Trophoblast cell (in vitro differentiated cells and primary cell): Measurements from ENCODE around the gene COL4A2.
A peak's percentile ranks its signal among the peaks of the same experiment; 100 is the strongest.

ENCODE experiments used
- DNase-seq, 2 donors: peaks; one replicate each; pipeline ENCODE4 v3.0.0-alpha.2; 2016
- H2AFZ ChIP-seq: 2 replicates; pipeline ENCODE4 v1.6.1; 2013; ENCODE audit warnings: low read length, moderate library complexity, mild to moderate bottlenecking; ENCODE audit not compliant: insufficient read depth, poor library complexity
- H2AK5ac ChIP-seq: 2 replicates; pipeline ENCODE4 v1.6.1; 2013; ENCODE audit warnings: mild to moderate bottlenecking, low read length
- H2BK120ac ChIP-seq: 2 replicates; pipeline ENCODE4 v1.6.1; 2013; ENCODE audit warnings: low read length, mild to moderate bottlenecking, moderate library complexity; ENCODE audit not compliant: insufficient read depth, poor library complexity
- H2BK12ac ChIP-seq: 2 replicates; pipeline ENCODE4 v1.6.1; 2013; ENCODE audit warnings: mild to moderate bottlenecking, low read length, moderate library complexity
- H2BK5ac ChIP-seq: 2 replicates; pipeline ENCODE4 v1.6.1; 2013; ENCODE audit warnings: low read length, low read depth, moderate library complexity, mild to moderate bottlenecking; ENCODE audit not compliant: poor library complexity
- H3K14ac ChIP-seq: 2 replicates; pipeline ENCODE4 v1.6.1; 2013; ENCODE audit warnings: mild to moderate bottlenecking, low read length
- H3K18ac ChIP-seq: 2 replicates; pipeline ENCODE4 v1.6.1; 2013; ENCODE audit warnings: mild to moderate bottlenecking, low read length
- H3K23ac ChIP-seq: 2 replicates; pipeline ENCODE4 v1.6.1; 2013; ENCODE audit warnings: low read length
- H3K27ac ChIP-seq: 2 replicates; pipeline ENCODE4 v1.5.1; 2013; ENCODE audit warnings: low read depth, mild to moderate bottlenecking, inconsistent platforms, low read length, moderate library complexity
- H3K27me3 ChIP-seq: 2 replicates; pipeline ENCODE4 v1.6.1; 2013; ENCODE audit warnings: inconsistent platforms, mild to moderate bottlenecking, low read length, moderate library complexity; ENCODE audit not compliant: insufficient read depth
- H3K36me3 ChIP-seq, 2 experiments: 1 replicate in 1 of 2; 2 replicates in 1 of 2; pipeline ENCODE4 v1.6.1; 2013; ENCODE audit warnings: low read length in 2 of 2, mild to moderate bottlenecking in 2 of 2, moderate library complexity in 1 of 2; ENCODE audit not compliant: insufficient read depth in 2 of 2, control insufficient read depth in 1 of 2
- H3K4ac ChIP-seq: 2 replicates; pipeline ENCODE4 v1.6.1; 2013; ENCODE audit warnings: low read depth, mild to moderate bottlenecking, low read length, moderate library complexity
- H3K4me1 ChIP-seq, 2 experiments: 1 replicate in 1 of 2; 2 replicates in 1 of 2; pipeline ENCODE4 v1.6.1; 2013; ENCODE audit warnings: low read length in 2 of 2, mild to moderate bottlenecking in 2 of 2, moderate library complexity in 1 of 2; ENCODE audit not compliant: insufficient read depth in 2 of 2, control insufficient read depth in 1 of 2
- H3K4me2 ChIP-seq: 2 replicates; pipeline ENCODE4 v1.6.1; 2013; ENCODE audit warnings: inconsistent platforms, mild to moderate bottlenecking, low read length, moderate library complexity
- H3K4me3 ChIP-seq: 2 replicates; pipeline ENCODE4 v1.5.1; 2013; ENCODE audit warnings: mild to moderate bottlenecking, low read depth, low read length, inconsistent platforms
- H3K79me1 ChIP-seq: one replicate; pipeline ENCODE4 v1.6.1; 2013; ENCODE audit warnings: low read length
- H3K79me2 ChIP-seq: 2 replicates; pipeline ENCODE4 v1.6.1; 2013; ENCODE audit warnings: low read length, mild to moderate bottlenecking; ENCODE audit not compliant: control insufficient read depth, insufficient read depth, poor library complexity
- H3K9ac ChIP-seq: 2 replicates; pipeline ENCODE4 v1.6.1; 2013; ENCODE audit warnings: mild to moderate bottlenecking, low read length
- H3K9me3 ChIP-seq: 2 replicates; pipeline ENCODE4 v1.6.1; 2013; ENCODE audit warnings: low read depth, mild to moderate bottlenecking, control low read depth, inconsistent platforms, low read length; ENCODE audit not compliant: insufficient read depth
- H4K12ac ChIP-seq: 2 replicates; pipeline ENCODE4 v1.6.1; 2013; ENCODE audit warnings: low read depth, mild to moderate bottlenecking, low read length, moderate library complexity
- H4K8ac ChIP-seq: 2 replicates; pipeline ENCODE4 v1.6.1; 2013; ENCODE audit warnings: low read depth, mild to moderate bottlenecking, low read length, moderate library complexity
- H4K91ac ChIP-seq: one replicate; pipeline ENCODE4 v1.6.1; 2013; ENCODE audit warnings: low read depth, mild to moderate bottlenecking, low read length, moderate library complexity
- WGBS: extraction: QIAGEN DNeasy Blood & Tissue Kit; methylation state at CpG from one replicate; pipeline ENCODE4 v1.1.7; 2013; ENCODE audit warnings: missing lambda C conversion rate; ENCODE audit not compliant: insufficient read length, insufficient coverage; ENCODE audit errors: extremely low coverage; 5-methylcytosine and 5-hydroxymethylcytosine counted together

The COL4A2 gene

GRCh38 chr13:110414283-110414682 is 107.2 kb downstream of the COL4A2 start:
- Histone ChIP-seq H3K14ac (no peak overlapping the region), H2AK5ac (no peak overlapping the region), H3K27ac (no peak overlapping the region), H3K18ac (peak overlapping the region; percentile 67), H3K23ac (no peak overlapping the region), H3K4ac (peak overlapping the region; percentile 32), H2BK12ac (peak overlapping the region; percentile 42), H3K36me3 (peaks cover 5 to 7% of the 10 kb centered on the region in 2 experiments), H3K4me3 (no peak overlapping the region), H4K12ac (no peak overlapping the region), H3K9ac (no peak overlapping the region), H3K79me2 (peaks cover 16% of the 10 kb centered on the region), H4K91ac (peak overlapping the region; percentile 65), H4K8ac (peak overlapping the region; percentile 47), H2BK120ac (peak overlapping the region; percentile 31), H3K79me1 (peaks cover 54% of the 10 kb centered on the region), H3K27me3 (no peaks in the 10 kb centered on the region), H3K4me1 (peaks cover 44 to 52% of the 10 kb centered on the region in 2 experiments), H3K9me3 (no peaks in the 10 kb centered on the region), H2BK5ac (no peak overlapping the region), H3K4me2 (no peak overlapping the region), H2AFZ (no peak overlapping the region)
- no CpG with 5 or more reads among the region's 7 CpGs for WGBS
- DNase-seq, result no peak

- Histone ChIP-seq H2AK5ac (peak overlapping the region; percentile 56), H3K4ac (no peak overlapping the region), H2BK120ac (no peak overlapping the region), H3K4me1 (peaks cover 41 to 54% of the 10 kb centered on the region in 2 experiments), H3K79me2 (peaks cover 18% of the 10 kb centered on the region), H4K12ac (no peak overlapping the region), H3K4me3 (no peak overlapping the region), H3K9ac (no peak overlapping the region), H3K4me2 (no peak overlapping the region), H2AFZ (no peak overlapping the region), H2BK5ac (no peak overlapping the region), H3K27me3 (no peaks in the 10 kb centered on the region), H3K23ac (no peak overlapping the region), H4K91ac (no peak overlapping the region), H3K27ac (no peak overlapping the region), H3K18ac (peak overlapping the region; percentile 52), H3K14ac (no peak overlapping the region), H3K36me3 (peaks cover 5 to 8% of the 10 kb centered on the region in 2 experiments), H3K9me3 (no peaks in the 10 kb centered on the region), H4K8ac (no peak overlapping the region), H3K79me1 (peaks cover 53% of the 10 kb centered on the region), H2BK12ac (peak overlapping the region; percentile 52)
- no peak for DNase-seq
- WGBS, result no CpG with 5 or more reads among the region's 2 CpGs
These were observed 107.8 kb downstream of the COL4A2 start for GRCh38 chr13:110414931-110415330.

- H3K79me1 ChIP-seq, result peaks cover 50% of the 10 kb centered on the region
- peak overlapping the region; percentile 10 for H4K8ac ChIP-seq
- H3K4me3 ChIP-seq, result no peak overlapping the region
- H3K36me3 ChIP-seq, result peaks cover 7 to 10% of the 10 kb centered on the region in 2 experiments
- no peak overlapping the region for H4K12ac ChIP-seq
- H3K4me2 ChIP-seq, result no peak overlapping the region
- no peak overlapping the region for H2BK5ac ChIP-seq
- H3K27ac ChIP-seq, result no peak overlapping the region
- peaks cover 36 to 51% of the 10 kb centered on the region in 2 experiments for H3K4me1 ChIP-seq
- no peak overlapping the region for H2AFZ ChIP-seq
- no peak overlapping the region for H3K9ac ChIP-seq
- no peak overlapping the region for H3K14ac ChIP-seq
- H3K23ac ChIP-seq, result no peak overlapping the region
- no peak overlapping the region for H2BK12ac ChIP-seq
- DNase-seq, result peak; percentile 62 to 82
- peaks cover 15% of the 10 kb centered on the region for H3K79me2 ChIP-seq
- H2AK5ac ChIP-seq, result peak overlapping the region; percentile 50
- peak overlapping the region; percentile 37 for H3K18ac ChIP-seq
- H4K91ac ChIP-seq, result no peak overlapping the region
- no peaks in the 10 kb centered on the region for H3K9me3 ChIP-seq
- WGBS, result no CpG with 5 or more reads among the region's 8 CpGs
- no peak overlapping the region for H2BK120ac ChIP-seq
- no peaks in the 10 kb centered on the region for H3K27me3 ChIP-seq
- H3K4ac ChIP-seq, result no peak overlapping the region
These were observed 108.6 kb downstream of the COL4A2 start for GRCh38 chr13:110415669-110416068.

- Histone ChIP-seq H3K23ac (no peak overlapping the region), H2AFZ (no peak overlapping the region), H4K8ac (no peak overlapping the region), H3K4me1 (peaks cover 33 to 51% of the 10 kb centered on the region in 2 experiments), H3K27ac (peak overlapping the region; percentile 36), H3K4me3 (no peak overlapping the region), H3K18ac (no peak overlapping the region), H2BK12ac (peak overlapping the region; percentile 66), H3K79me1 (peaks cover 44% of the 10 kb centered on the region), H3K4me2 (no peak overlapping the region), H3K14ac (no peak overlapping the region), H3K79me2 (peaks cover 12% of the 10 kb centered on the region), H4K91ac (peak overlapping the region; percentile 21), H3K4ac (no peak overlapping the region), H3K9me3 (no peaks in the 10 kb centered on the region), H3K36me3 (peaks cover 8 to 10% of the 10 kb centered on the region in 2 experiments), H3K9ac (peak overlapping the region; percentile 2), H2BK120ac (no peak overlapping the region), H3K27me3 (no peaks in the 10 kb centered on the region), H2AK5ac (no peak overlapping the region), H4K12ac (no peak overlapping the region), H2BK5ac (no peak overlapping the region)
- DNase-seq, result peak in 1 of 2 donors; percentile 43
- WGBS, result no CpG with 5 or more reads among the region's 7 CpGs
These were observed 109.3 kb downstream of the COL4A2 start for GRCh38 chr13:110416131-110417025.
